ENCODE measurements around the gene OBSCN.

The OBSCN gene

GRCh38 chr1:228344631-228345072, 136.8 kb downstream of the OBSCN start:
- H3K4me3 Mint-ChIP-seq = no peak overlapping the region
- peaks cover 7% of the 10 kb centered on the region for H3K36me3 Mint-ChIP-seq
- H3K4me1 Mint-ChIP-seq (ENCODE audit: low read depth) = no peaks in the 10 kb centered on the region
- H3K27ac Mint-ChIP-seq = no peak overlapping the region
- H3K27me3 Mint-ChIP-seq = no peaks in the 10 kb centered on the region
- no peaks in the 10 kb centered on the region for H3K9me3 Mint-ChIP-seq (ENCODE audit: low read depth)

GRCh38 chr1:228345201-228345930, 137.5 kb downstream of the OBSCN start:
- no peak overlapping the region for H3K27ac Mint-ChIP-seq
- no peaks in the 10 kb centered on the region for H3K4me1 Mint-ChIP-seq (ENCODE audit: low read depth)
- H3K4me3 Mint-ChIP-seq = no peak overlapping the region
- H3K9me3 Mint-ChIP-seq (ENCODE audit: low read depth) = no peaks in the 10 kb centered on the region
- H3K36me3 Mint-ChIP-seq = peaks cover 7% of the 10 kb centered on the region
- no peaks in the 10 kb centered on the region for H3K27me3 Mint-ChIP-seq

DNA sequence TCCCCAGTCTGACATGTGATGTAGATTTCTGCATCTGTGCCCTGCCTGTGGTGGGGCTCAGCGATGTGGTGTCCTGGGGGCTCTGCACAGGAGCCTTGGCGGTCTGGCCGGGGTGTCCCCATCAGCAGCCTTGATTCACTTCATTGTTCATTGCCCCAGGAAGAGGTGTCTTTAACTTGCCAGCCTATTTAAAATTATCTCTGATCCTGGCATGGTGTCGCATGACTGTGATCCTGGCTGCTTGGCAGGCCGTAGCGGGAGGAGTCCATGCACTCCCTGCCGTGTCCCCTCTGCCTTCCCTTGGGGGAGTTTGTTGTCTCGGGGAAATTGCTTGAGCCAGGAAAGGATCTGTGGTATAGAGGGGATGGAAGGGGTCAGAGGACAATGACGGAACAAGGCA, 138.9 kb downstream of the OBSCN start:
- Mint-ChIP-seq H3K27ac (no peak overlapping the region), H3K4me1 (ENCODE audit: low read depth) (no peaks in the 10 kb centered on the region), H3K9me3 (ENCODE audit: low read depth) (no peaks in the 10 kb centered on the region), H3K36me3 (peaks cover 7% of the 10 kb centered on the region), H3K27me3 (no peaks in the 10 kb centered on the region), H3K4me3 (no peak overlapping the region)

DNA sequence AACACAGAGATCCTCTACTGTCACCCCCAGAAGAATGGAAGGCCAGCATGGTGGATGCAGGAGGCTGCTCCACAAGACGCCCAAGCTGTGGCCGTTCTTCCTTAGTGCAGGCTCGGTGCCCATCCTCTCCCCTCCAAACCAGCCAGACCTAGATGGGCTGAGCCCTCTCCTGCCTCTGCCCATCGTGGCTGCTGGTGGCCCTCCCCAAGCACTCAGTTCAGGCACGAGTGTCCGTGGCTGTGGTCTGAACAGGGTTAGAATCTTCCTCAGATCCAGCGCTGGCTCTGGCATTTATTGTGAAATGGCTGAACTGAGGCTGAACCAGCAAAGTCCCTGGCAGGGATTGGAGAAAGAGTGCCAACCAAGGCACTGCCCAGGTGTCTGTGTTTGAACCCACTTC, 139.3 kb downstream of the OBSCN start:
- no peaks in the 10 kb centered on the region for H3K4me1 Mint-ChIP-seq (ENCODE audit: low read depth)
- H3K36me3 Mint-ChIP-seq = peaks cover 7% of the 10 kb centered on the region
- no peaks in the 10 kb centered on the region for H3K9me3 Mint-ChIP-seq (ENCODE audit: low read depth)
- H3K27ac Mint-ChIP-seq = no peak overlapping the region
- no peaks in the 10 kb centered on the region for H3K27me3 Mint-ChIP-seq
- no peak overlapping the region for H3K4me3 Mint-ChIP-seq

DNA sequence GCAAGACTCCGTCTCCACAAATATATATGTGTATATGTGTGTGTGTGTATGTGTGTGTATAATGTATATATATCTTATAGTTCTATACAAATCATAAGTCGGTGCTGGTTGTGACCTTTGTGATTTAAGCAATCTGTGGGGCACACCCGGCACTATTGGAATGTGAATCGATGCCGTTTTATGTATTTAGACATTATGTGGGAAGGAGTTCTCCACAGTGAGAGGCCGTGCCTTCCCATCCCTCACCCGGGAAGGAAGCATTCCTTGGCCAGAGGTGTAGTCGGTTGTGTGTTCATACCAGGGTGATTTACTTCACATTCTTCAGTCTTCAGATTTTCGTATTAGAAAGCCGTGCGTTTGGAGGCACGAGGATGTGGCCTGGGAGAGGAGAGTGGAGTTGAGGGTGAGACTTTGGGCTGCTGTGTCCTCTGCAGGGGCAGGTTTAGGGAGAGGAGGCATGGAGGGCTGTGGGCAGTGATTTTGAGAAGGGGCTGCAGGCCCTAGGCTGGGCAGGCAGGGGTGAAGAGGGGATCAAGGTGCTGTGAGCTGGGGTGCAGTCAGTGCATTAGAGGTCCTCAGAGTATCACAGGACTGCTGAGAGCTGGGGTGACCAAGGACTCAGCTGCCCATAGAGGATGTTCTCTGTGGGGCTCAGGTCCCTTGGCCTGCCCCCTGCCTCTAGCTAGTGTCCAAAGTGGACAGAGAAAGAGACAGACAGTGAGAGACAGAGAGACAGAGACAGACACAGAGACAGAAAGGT, 141.0 kb downstream of the OBSCN start:
- peaks cover 3% of the 10 kb centered on the region for H3K36me3 Mint-ChIP-seq

DNA sequence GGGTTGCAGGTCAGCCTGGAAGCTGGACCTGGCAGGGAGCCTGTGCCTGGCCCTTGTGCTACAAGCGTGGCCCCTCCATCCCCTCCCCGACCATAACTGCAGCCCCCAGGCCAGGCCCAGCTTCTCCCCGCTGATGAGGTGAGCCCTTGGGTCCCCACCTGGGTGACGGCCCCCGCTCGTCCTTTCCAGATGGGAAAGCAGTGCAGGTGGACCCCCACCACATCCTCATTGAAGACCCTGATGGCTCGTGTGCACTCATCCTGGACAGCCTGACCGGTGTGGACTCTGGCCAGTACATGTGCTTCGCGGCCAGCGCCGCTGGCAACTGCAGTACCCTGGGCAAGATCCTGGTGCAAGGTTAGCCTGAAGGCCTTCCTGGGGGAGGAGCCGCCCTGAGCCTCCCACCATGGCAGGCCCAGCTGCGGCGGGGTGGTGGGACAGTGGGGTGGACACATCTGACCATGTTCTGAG, 141.9 kb downstream of the OBSCN start:
- no peak overlapping the region for H3K27ac Mint-ChIP-seq
- no peak overlapping the region for H3K4me3 Mint-ChIP-seq
- no peaks in the 10 kb centered on the region for H3K9me3 Mint-ChIP-seq (ENCODE audit: low read depth)
- no peaks in the 10 kb centered on the region for H3K4me1 Mint-ChIP-seq (ENCODE audit: low read depth)
- no peaks in the 10 kb centered on the region for H3K36me3 Mint-ChIP-seq
- H3K27me3 Mint-ChIP-seq = no peaks in the 10 kb centered on the region

More for the DNA sequence above, 141.0 kb downstream of the OBSCN start:
- no peak overlapping the region for H3K4me3 Mint-ChIP-seq
- H3K9me3 Mint-ChIP-seq (ENCODE audit: low read depth) = no peaks in the 10 kb centered on the region
- no peaks in the 10 kb centered on the region for H3K27me3 Mint-ChIP-seq
- no peaks in the 10 kb centered on the region for H3K4me1 Mint-ChIP-seq (ENCODE audit: low read depth)
- H3K27ac Mint-ChIP-seq = no peak overlapping the region

- no peak overlapping the region for H3K4me3 Mint-ChIP-seq
- H3K27me3 Mint-ChIP-seq = no peaks in the 10 kb centered on the region
- no peaks in the 10 kb centered on the region for H3K4me1 Mint-ChIP-seq (ENCODE audit: low read depth)
- no peaks in the 10 kb centered on the region for H3K9me3 Mint-ChIP-seq (ENCODE audit: low read depth)
- no peaks in the 10 kb centered on the region for H3K36me3 Mint-ChIP-seq
- H3K27ac Mint-ChIP-seq = no peak overlapping the region
Measured at GRCh38 chr1:228350179-228350742, 142.4 kb downstream of the OBSCN start.

- H3K27me3 Mint-ChIP-seq = no peaks in the 10 kb centered on the region
- no peaks in the 10 kb centered on the region for H3K4me1 Mint-ChIP-seq (ENCODE audit: low read depth)
- no peaks in the 10 kb centered on the region for H3K36me3 Mint-ChIP-seq
- no peak overlapping the region for H3K4me3 Mint-ChIP-seq
- H3K9me3 Mint-ChIP-seq (ENCODE audit: low read depth) = no peaks in the 10 kb centered on the region
- no peak overlapping the region for H3K27ac Mint-ChIP-seq
Measured at GRCh38 chr1:228350831-228351781, 143.3 kb downstream of the OBSCN start.

GRCh38 chr1:228351850-228352249, 144.0 kb downstream of the OBSCN start:
- H3K4me1 Mint-ChIP-seq (ENCODE audit: low read depth) = no peaks in the 10 kb centered on the region
- no peaks in the 10 kb centered on the region for H3K9me3 Mint-ChIP-seq (ENCODE audit: low read depth)
- H3K27me3 Mint-ChIP-seq = no peaks in the 10 kb centered on the region
- H3K27ac Mint-ChIP-seq = no peak overlapping the region
- H3K36me3 Mint-ChIP-seq = no peaks in the 10 kb centered on the region
- H3K4me3 Mint-ChIP-seq = no peak overlapping the region

GRCh38 chr1:228352677-228353481, 145.0 kb downstream of the OBSCN start:
- no peaks in the 10 kb centered on the region for H3K9me3 Mint-ChIP-seq (ENCODE audit: low read depth)
- H3K4me3 Mint-ChIP-seq = no peak overlapping the region
- H3K4me1 Mint-ChIP-seq (ENCODE audit: low read depth) = no peaks in the 10 kb centered on the region
- no peaks in the 10 kb centered on the region for H3K27me3 Mint-ChIP-seq
- no peaks in the 10 kb centered on the region for H3K36me3 Mint-ChIP-seq
- H3K27ac Mint-ChIP-seq = no peak overlapping the region

DNA sequence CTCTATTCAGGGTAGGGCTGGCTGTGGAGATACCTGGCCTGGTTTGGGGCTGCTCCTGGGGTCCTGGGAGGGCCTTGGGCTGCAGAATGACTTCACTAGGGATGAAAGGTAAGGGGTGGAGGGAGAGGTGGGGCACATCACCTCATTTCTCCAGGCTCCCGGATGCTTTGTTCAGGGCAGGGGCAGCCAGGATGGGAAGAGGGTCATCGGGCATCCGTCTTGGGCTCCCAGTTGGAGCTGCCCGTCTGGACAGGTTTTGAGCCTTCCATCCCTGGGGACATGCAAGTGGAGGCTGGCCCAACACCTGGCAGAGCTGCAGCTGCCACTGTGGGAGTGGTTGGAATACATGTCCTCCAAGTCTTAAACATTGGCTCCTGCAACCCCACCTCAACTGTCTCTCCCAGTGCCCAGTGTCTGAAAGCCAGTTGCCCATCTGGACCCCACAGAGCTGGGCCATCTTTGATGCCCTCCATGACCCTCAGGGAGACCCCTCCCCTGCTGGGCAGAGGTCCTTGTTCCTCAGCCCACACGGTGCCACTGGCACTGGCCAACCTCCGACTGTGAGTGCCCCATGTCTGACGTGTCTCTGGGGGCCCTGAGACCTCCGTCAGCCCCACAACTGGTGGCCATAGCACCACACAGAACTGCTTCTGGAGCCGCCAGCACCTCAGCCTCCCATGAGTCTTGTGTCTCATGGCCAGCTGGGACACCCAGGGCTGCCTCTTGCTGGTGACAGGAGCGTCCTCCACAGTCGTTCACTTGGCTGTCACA, 145.9 kb downstream of the OBSCN start:
- Mint-ChIP-seq H3K4me1 (ENCODE audit: low read depth) (no peaks in the 10 kb centered on the region), H3K27me3 (no peaks in the 10 kb centered on the region), H3K9me3 (ENCODE audit: low read depth) (no peaks in the 10 kb centered on the region), H3K27ac (no peak overlapping the region), H3K4me3 (no peak overlapping the region), H3K36me3 (no peaks in the 10 kb centered on the region)

GRCh38 chr1:228354390-228355320, 146.8 kb downstream of the OBSCN start:
- Mint-ChIP-seq H3K9me3 (ENCODE audit: low read depth) (no peaks in the 10 kb centered on the region), H3K36me3 (no peaks in the 10 kb centered on the region), H3K4me1 (ENCODE audit: low read depth) (no peaks in the 10 kb centered on the region), H3K27me3 (no peaks in the 10 kb centered on the region), H3K4me3 (no peak overlapping the region), H3K27ac (no peak overlapping the region)

Data from activated naive CD8-positive, alpha-beta T cell (primary cell).